HEK293 (cell line): ENCODE data around the gene LBH.

ENCODE experiments used
- CTCF ChIA-PET: fragments of 350-600 bp; formaldehyde crosslinking; extraction: SDS; loops from one replicate; lab custom pipeline; 2021; ENCODE audit warnings: antibody characterized with exemption; lab: Yijun Ruan, JAX
- POLR2A ChIA-PET: fragments of 300-600 bp; formaldehyde crosslinking; extraction: SDS; loops from one replicate; lab custom pipeline; 2020; ENCODE audit warnings: antibody characterized with exemption, inconsistent platforms; lab: Yijun Ruan, JAX
- H3K27ac ChIP-seq: fragments of 200-500 bp; sonication (Bioruptor generic); 2 replicates; pipeline ENCODE4 v1.5.1; 2014; ENCODE audit warnings: low read depth, low read length, control low read depth, inconsistent platforms; ENCODE audit errors: extremely low read depth
- H3K36me3 ChIP-seq, 2 experiments: fragments of 200-500 bp in 1 of 2; sonication (Bioruptor generic) in 1 of 2; 1 replicate in 1 of 2; 2 replicates in 1 of 2; pipeline ENCODE4 v1.5.1; 2014 to 2017; ENCODE audit warnings: inconsistent platforms in 2 of 2, low read length in 2 of 2; ENCODE audit not compliant: control insufficient read depth in 2 of 2, insufficient read depth in 1 of 2
- H3K4me1 ChIP-seq: fragments of 200-500 bp; sonication (Bioruptor generic); 2 replicates; pipeline ENCODE4 v1.5.1; 2014; ENCODE audit warnings: mild to moderate bottlenecking, low read length, inconsistent platforms; ENCODE audit not compliant: control insufficient read depth, insufficient read depth
- H3K4me3 ChIP-seq: 2 replicates; pipeline ENCODE4 v1.5.1; 2011; ENCODE audit warnings: low read depth, mild to moderate bottlenecking, control low read depth, low read length, moderate library complexity
- H3K9me3 ChIP-seq: fragments of 200-500 bp; sonication (Bioruptor generic); 2 replicates; pipeline ENCODE4 v1.5.1; 2014; ENCODE audit warnings: low read depth, low read length, inconsistent platforms; ENCODE audit not compliant: control insufficient read depth, insufficient read depth
- INSM2 ChIP-seq: fragments of 450-650 bp; formaldehyde crosslinking; IDR thresholded peaks from 2 replicates; pipeline ENCODE4 v1.5.1; 2016; ENCODE audit warnings: missing biosample characterization, missing genetic modification characterization
- PATZ1 ChIP-seq: fragments of 450-650 bp; formaldehyde crosslinking; IDR thresholded peaks from 2 replicates; pipeline ENCODE4 v1.5.1; 2016; ENCODE audit warnings: missing biosample characterization, missing genetic modification characterization
- SCRT1 ChIP-seq: fragments of 450-650 bp; formaldehyde crosslinking; IDR thresholded peaks from 2 replicates; pipeline ENCODE4 v1.5.1; 2016; ENCODE audit warnings: missing biosample characterization, missing genetic modification characterization, borderline replicate concordance
- SCRT2 ChIP-seq: fragments of 450-650 bp; formaldehyde crosslinking; IDR thresholded peaks from 2 replicates; pipeline ENCODE4 v1.5.1; 2016; ENCODE audit warnings: missing biosample characterization, missing genetic modification characterization
- SP3 ChIP-seq: fragments of 450-650 bp; formaldehyde crosslinking; IDR thresholded peaks from 2 replicates; pipeline ENCODE4 v1.5.1; 2016; ENCODE audit warnings: missing biosample characterization, missing genetic modification characterization
- SP7 ChIP-seq: fragments of 450-650 bp; formaldehyde crosslinking; IDR thresholded peaks from 2 replicates; pipeline ENCODE4 v1.5.1; 2016; ENCODE audit warnings: missing biosample characterization, missing genetic modification characterization
- ZEB2 ChIP-seq: fragments of 450-650 bp; formaldehyde crosslinking; IDR thresholded peaks from 2 replicates; pipeline ENCODE4 v1.5.1; 2016; ENCODE audit warnings: missing biosample characterization, missing genetic modification characterization
- ZNF112 ChIP-seq: fragments of 450-650 bp; formaldehyde crosslinking; IDR thresholded peaks from 2 replicates; pipeline ENCODE4 v1.5.0; 2017; ENCODE audit warnings: missing biosample characterization, missing genetic modification characterization
- ZNF140 ChIP-seq: fragments of 450-650 bp; formaldehyde crosslinking; IDR thresholded peaks from 2 replicates; pipeline ENCODE4 v1.5.1; 2016; ENCODE audit warnings: missing biosample characterization, missing genetic modification characterization
- ZNF148 ChIP-seq: fragments of 450-650 bp; formaldehyde crosslinking; IDR thresholded peaks from 2 replicates; pipeline ENCODE4 v1.5.0; 2017; ENCODE audit warnings: missing biosample characterization, missing genetic modification characterization, borderline replicate concordance
- ZNF214 ChIP-seq: fragments of 450-650 bp; formaldehyde crosslinking; IDR thresholded peaks from 2 replicates; pipeline ENCODE4 v1.5.1; 2017; ENCODE audit warnings: missing biosample characterization, mild to moderate bottlenecking, missing genetic modification characterization, borderline replicate concordance
- ZNF239 ChIP-seq: fragments of 450-650 bp; formaldehyde crosslinking; IDR thresholded peaks from 2 replicates; pipeline ENCODE4 v1.5.1; 2016; ENCODE audit warnings: missing biosample characterization, missing genetic modification characterization
- ZNF394 ChIP-seq: fragments of 450-650 bp; formaldehyde crosslinking; IDR thresholded peaks from 2 replicates; pipeline ENCODE4 v1.5.1; 2016; ENCODE audit warnings: missing biosample characterization, missing genetic modification characterization, mild to moderate bottlenecking, moderate library complexity, borderline replicate concordance
- ZNF398 ChIP-seq: fragments of 450-650 bp; formaldehyde crosslinking; IDR thresholded peaks from 2 replicates; pipeline ENCODE4 v1.5.1; 2017; ENCODE audit warnings: missing biosample characterization, missing genetic modification characterization
- ZNF518A ChIP-seq: fragments of 450-650 bp; formaldehyde crosslinking; conservative IDR thresholded peaks from 2 replicates; pipeline ENCODE4 v1.5.1; 2016; ENCODE audit warnings: low read depth, missing biosample characterization, missing genetic modification characterization
- ZNF548 ChIP-seq: fragments of 450-650 bp; formaldehyde crosslinking; IDR thresholded peaks from 2 replicates; pipeline ENCODE4 v1.5.1; 2016; ENCODE audit warnings: missing biosample characterization, missing genetic modification characterization
- ZNF600 ChIP-seq: fragments of 450-650 bp; formaldehyde crosslinking; IDR thresholded peaks from 2 replicates; pipeline ENCODE4 v1.5.1; 2016; ENCODE audit warnings: missing biosample characterization, missing genetic modification characterization
- ZNF629 ChIP-seq: fragments of 450-650 bp; formaldehyde crosslinking; IDR thresholded peaks from 2 replicates; pipeline ENCODE4 v1.5.1; 2017; ENCODE audit warnings: missing biosample characterization, missing genetic modification characterization
- ZNF76 ChIP-seq: fragments of 450-650 bp; formaldehyde crosslinking; IDR thresholded peaks from 2 replicates; pipeline ENCODE4; 2016; ENCODE audit warnings: low read depth, missing biosample characterization, missing genetic modification characterization, borderline replicate concordance
- ZNF843 ChIP-seq: fragments of 450-650 bp; formaldehyde crosslinking; IDR thresholded peaks from 2 replicates; pipeline ENCODE4 v1.5.1; 2016; ENCODE audit warnings: missing biosample characterization, missing genetic modification characterization

The LBH gene

GRCh38 chr2:30272761-30273573, 41.6 kb downstream of the LBH start (continued):
- peak; percentile 51; the same call in 1 of the 2 replicates for TF ChIP-seq ZNF843
- TF ChIP-seq PATZ1 (tag by site-specific recombination), result no peak
- 0 out of 2 replicates have a peak, but pooled peaks have one; percentile 27 for TF ChIP-seq SCRT1 (tag by site-specific recombination)
- no peak for TF ChIP-seq ZNF148 (tag by site-specific recombination)
- TF ChIP-seq ZNF398 (tag by site-specific recombination), result peak; percentile 33; the same call in 1 of the 2 replicates
- TF ChIP-seq SP7 (tag by site-specific recombination), result peak; percentile 95
- peak; percentile 81 for TF ChIP-seq SCRT2 (tag by site-specific recombination)
- TF ChIP-seq ZEB2, result peak; percentile 83
- peak; percentile 55; the same call in 1 of the 2 replicates for TF ChIP-seq INSM2 (tag by site-specific recombination)
- peak; percentile 58 for TF ChIP-seq ZNF629 (tag by site-specific recombination)

GRCh38 chr2:30273574-30273929, 42.2 kb downstream of the LBH start:
- no peak overlapping the region for H3K4me3 ChIP-seq
- peaks cover 8% of the 10 kb centered on the region for H3K4me1 ChIP-seq
- H3K36me3 ChIP-seq, result no peaks in the 10 kb centered on the region
- ChIA-PET POLR2A (interaction anchor here (0.6 to 2.5 kb wide), 7 partner anchors 34 to 127 kb away, joined by 3 to 19 read pairs (median 4); partner anchors contain the start of gene YPEL5), CTCF (interaction anchor here (1.0 to 3.0 kb wide), 3 partner anchors 33 to 431 kb away, joined by 4 to 13 read pairs (median 5); no protein-coding TSS in a partner anchor)
- no peak overlapping the region for H3K27ac ChIP-seq
- no peaks in the 10 kb centered on the region for H3K9me3 ChIP-seq
- TF ChIP-seq ZNF76 (tag by site-specific recombination), result no peak
- TF ChIP-seq ZNF112 (tag by site-specific recombination), result no peak
- TF ChIP-seq ZNF548 (tag by site-specific recombination), result no peak
- no peak for TF ChIP-seq ZNF394
- TF ChIP-seq ZNF140 (tag by site-specific recombination), result no peak
- no peak for TF ChIP-seq SP3 (tag by site-specific recombination)
- no peak for TF ChIP-seq ZNF600 (tag by site-specific recombination)
- no peak for TF ChIP-seq ZNF518A (tag by site-specific recombination)
- TF ChIP-seq ZNF239 (tag by site-specific recombination), result no peak
- no peak for TF ChIP-seq ZNF214
